ENCODE data around the gene FADS6. TPM values are rescaled to one million over a fixed set of nuclear protein-coding genes. Genes with fewer than 3 reads are reported as not detected.

Gene FADS6
- total RNA-seq, 1 experiment from 2014 or later: not detected

GRCh38 chr17:74860872-74861661, 32.4 kb downstream of the FADS6 start:
- DNase-seq (ENCODE audit: low read depth): no peak
- in situ Hi-C loops (cut with HindIII; ENCODE audit: low pct_unique_long_range_greater_than_20kb, low sequenced_read_pairs): no loop called here

- no peak for DNase-seq (ENCODE audit: low read depth)
- in situ Hi-C loops (cut with HindIII; ENCODE audit: low pct_unique_long_range_greater_than_20kb, low sequenced_read_pairs): no loop called here
Measured at GRCh38 chr17:74860229-74860871, 33.1 kb downstream of the FADS6 start.

- DNase-seq (ENCODE audit: low read depth): no peak
- in situ Hi-C loops (cut with HindIII; ENCODE audit: low pct_unique_long_range_greater_than_20kb, low sequenced_read_pairs): no loop called here
Measured at GRCh38 chr17:74859459-74860228, 33.8 kb downstream of the FADS6 start, which contains the start of gene GRIN2C. TSS of gene GRIN2C (minus strand) at chr17:74859885. CDS start at chr17:74855092, 4,793 bp downstream.

GRCh38 chr17:74858672-74859458, 34.6 kb downstream of the FADS6 start:
- in situ Hi-C loops (cut with HindIII; ENCODE audit: low pct_unique_long_range_greater_than_20kb, low sequenced_read_pairs): no loop called here
- no peak for DNase-seq (ENCODE audit: low read depth)

GRCh38 chr17:74857191-74857590, 36.2 kb downstream of the FADS6 start:
- no peak for DNase-seq (ENCODE audit: low read depth)
- in situ Hi-C loops (cut with HindIII; ENCODE audit: low pct_unique_long_range_greater_than_20kb, low sequenced_read_pairs): no loop called here

GRCh38 chr17:74856112-74856511, 37.3 kb downstream of the FADS6 start:
- in situ Hi-C loops (cut with HindIII; ENCODE audit: low pct_unique_long_range_greater_than_20kb, low sequenced_read_pairs): no loop called here
- DNase-seq (ENCODE audit: low read depth): no peak

GRCh38 chr17:74855323-74855722, 38.1 kb downstream of the FADS6 start:
- no peak for DNase-seq (ENCODE audit: low read depth)
- in situ Hi-C loops (cut with HindIII; ENCODE audit: low pct_unique_long_range_greater_than_20kb, low sequenced_read_pairs): no loop called here

- no peak for DNase-seq (ENCODE audit: low read depth)
- in situ Hi-C loops (cut with HindIII; ENCODE audit: low pct_unique_long_range_greater_than_20kb, low sequenced_read_pairs): no loop called here
Measured at GRCh38 chr17:74854792-74855191, 38.6 kb downstream of the FADS6 start.

- no peak for DNase-seq (ENCODE audit: low read depth)
- in situ Hi-C loops (cut with HindIII; ENCODE audit: low pct_unique_long_range_greater_than_20kb, low sequenced_read_pairs): no loop called here
Measured at GRCh38 chr17:74853669-74854068, 39.8 kb downstream of the FADS6 start.

GRCh38 chr17:74853048-74853397, 40.4 kb downstream of the FADS6 start:
- in situ Hi-C loops (cut with HindIII; ENCODE audit: low pct_unique_long_range_greater_than_20kb, low sequenced_read_pairs): no loop called here
- no peak for DNase-seq (ENCODE audit: low read depth)

GRCh38 chr17:74852237-74853047, 41.0 kb downstream of the FADS6 start:
- in situ Hi-C loops (cut with HindIII; ENCODE audit: low pct_unique_long_range_greater_than_20kb, low sequenced_read_pairs): no loop called here
- DNase-seq (ENCODE audit: low read depth): peak; percentile 47

GRCh38 chr17:74851612-74852236, 41.7 kb downstream of the FADS6 start:
- in situ Hi-C loops (cut with HindIII; ENCODE audit: low pct_unique_long_range_greater_than_20kb, low sequenced_read_pairs): no loop called here
- DNase-seq (ENCODE audit: low read depth): no peak

- in situ Hi-C loops (cut with HindIII; ENCODE audit: low pct_unique_long_range_greater_than_20kb, low sequenced_read_pairs): no loop called here
Measured at GRCh38 chr17:74850914-74851313, 42.5 kb downstream of the FADS6 start.

GRCh38 chr17:74850310-74850709, 43.1 kb downstream of the FADS6 start:
- in situ Hi-C loops (cut with HindIII; ENCODE audit: low pct_unique_long_range_greater_than_20kb, low sequenced_read_pairs): no loop called here
- DNase-seq (ENCODE audit: low read depth): no peak

More at GRCh38 chr17:74850914-74851313, 42.5 kb downstream of the FADS6 start:
- no peak for DNase-seq (ENCODE audit: low read depth)

- in situ Hi-C loops (cut with HindIII; ENCODE audit: low pct_unique_long_range_greater_than_20kb, low sequenced_read_pairs): no loop called here
- DNase-seq (ENCODE audit: low read depth): no peak
Measured at GRCh38 chr17:74848656-74849399, 44.6 kb downstream of the FADS6 start.

- in situ Hi-C loops (cut with HindIII; ENCODE audit: low pct_unique_long_range_greater_than_20kb, low sequenced_read_pairs): no loop called here
Measured at GRCh38 chr17:74846621-74847020, 46.8 kb downstream of the FADS6 start.

GRCh38 chr17:74843352-74843627, 50.1 kb downstream of the FADS6 start:
- no peak for DNase-seq (ENCODE audit: low read depth)
- in situ Hi-C loops (cut with HindIII; ENCODE audit: low pct_unique_long_range_greater_than_20kb, low sequenced_read_pairs): no loop called here

More at GRCh38 chr17:74846621-74847020, 46.8 kb downstream of the FADS6 start:
- DNase-seq (ENCODE audit: low read depth): no peak
